Measurements from ENCODE around the gene TRPM3.

The TRPM3 gene

DNA sequence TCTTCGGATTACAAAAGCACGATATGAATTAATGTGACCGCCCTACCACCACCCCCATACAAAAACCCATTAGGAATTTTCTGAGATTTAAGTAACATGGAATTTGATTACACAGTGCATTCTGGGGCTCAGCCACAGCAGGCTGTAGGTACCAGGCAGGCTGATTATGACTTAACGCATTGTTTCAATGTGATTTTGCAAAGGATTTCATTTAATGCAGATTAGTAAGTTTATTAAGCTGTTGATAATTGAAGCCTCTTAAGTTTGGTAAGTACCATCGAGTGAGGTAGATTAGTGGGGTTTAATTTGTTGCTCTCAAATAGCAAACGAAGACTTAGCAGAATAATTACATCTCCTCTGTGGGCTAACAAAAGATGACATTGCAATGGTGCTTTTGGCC lies 240.1 kb downstream of the TRPM3 start:
- DNase-seq, result no peak

DNA sequence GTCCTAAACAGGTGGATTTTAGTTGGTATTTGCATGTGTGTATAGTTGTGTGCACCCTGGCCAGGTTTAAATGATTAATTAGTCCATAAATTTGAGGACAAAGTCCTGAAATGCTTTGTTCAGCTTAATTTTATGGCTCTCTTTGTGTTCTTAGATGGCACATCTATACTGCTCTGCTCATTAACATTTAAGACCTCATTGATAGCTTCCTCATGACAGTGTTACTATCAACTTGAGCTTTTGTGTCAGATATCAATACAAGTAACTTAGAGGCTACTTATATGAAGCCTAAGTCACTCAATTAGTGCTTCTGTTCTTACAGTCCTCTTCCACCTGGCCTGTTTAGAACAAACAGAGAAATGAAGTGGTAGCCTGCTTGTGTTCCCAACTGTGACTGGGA lies 240.9 kb downstream of the TRPM3 start:
- DNase-seq, result no peak

DNA sequence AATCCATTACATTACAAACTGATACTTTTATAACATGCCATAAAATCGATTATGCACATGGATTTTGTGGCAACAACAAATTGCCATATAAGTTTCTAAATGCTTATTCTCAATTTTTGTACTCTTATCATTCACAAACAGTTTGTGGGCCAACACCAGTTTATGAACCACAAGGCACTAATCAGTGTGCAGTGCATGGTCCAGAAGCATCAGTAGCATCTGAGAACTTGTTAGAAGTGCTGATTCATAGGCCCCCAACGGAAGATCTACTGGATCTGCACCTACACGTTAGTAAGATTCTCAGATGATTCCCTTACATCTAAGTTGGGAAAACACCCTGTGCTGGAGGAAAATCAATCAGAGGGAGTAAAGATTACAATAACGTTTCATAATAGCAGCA lies 242.8 kb downstream of the TRPM3 start:
- no peak for DNase-seq

DNA sequence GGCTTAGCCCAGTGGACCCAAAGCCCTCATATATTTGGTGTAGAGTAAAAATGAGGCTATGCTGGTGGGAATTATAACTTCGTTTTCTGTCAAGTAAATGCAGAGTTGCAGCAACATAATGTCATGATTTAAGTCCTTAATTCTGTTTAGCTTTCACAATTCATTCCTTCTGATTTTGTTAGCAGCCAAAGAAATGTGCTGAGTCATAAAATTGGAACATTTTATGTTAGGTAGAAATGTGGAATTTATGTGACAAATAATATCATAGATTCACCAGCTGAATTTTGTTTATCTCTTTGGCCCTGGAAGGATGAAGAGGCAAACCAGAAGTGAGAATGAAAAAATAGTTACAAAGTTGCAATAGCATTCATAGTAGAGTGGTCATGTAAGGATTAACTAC lies 247.0 kb downstream of the TRPM3 start:
- DNase-seq, result no peak

DNA sequence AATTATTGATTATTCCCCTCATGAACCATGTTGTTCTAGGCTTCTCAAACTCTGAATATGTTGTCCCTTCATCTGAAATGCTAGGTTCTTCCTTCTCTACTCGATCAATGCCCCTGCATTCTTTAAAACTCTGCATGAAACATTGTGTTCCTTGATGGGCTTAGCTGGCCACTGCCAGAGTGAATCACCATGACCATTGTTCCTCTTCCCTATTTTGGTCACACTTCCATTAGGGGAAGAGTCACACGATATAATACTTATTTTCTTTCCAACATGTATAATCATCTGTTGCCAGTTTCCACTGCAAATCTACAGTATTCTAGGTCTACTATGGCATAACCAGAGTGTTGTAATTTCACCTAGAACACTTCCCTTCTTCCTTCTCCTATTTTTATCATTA lies 247.9 kb downstream of the TRPM3 start:
- no peak for DNase-seq

DNA sequence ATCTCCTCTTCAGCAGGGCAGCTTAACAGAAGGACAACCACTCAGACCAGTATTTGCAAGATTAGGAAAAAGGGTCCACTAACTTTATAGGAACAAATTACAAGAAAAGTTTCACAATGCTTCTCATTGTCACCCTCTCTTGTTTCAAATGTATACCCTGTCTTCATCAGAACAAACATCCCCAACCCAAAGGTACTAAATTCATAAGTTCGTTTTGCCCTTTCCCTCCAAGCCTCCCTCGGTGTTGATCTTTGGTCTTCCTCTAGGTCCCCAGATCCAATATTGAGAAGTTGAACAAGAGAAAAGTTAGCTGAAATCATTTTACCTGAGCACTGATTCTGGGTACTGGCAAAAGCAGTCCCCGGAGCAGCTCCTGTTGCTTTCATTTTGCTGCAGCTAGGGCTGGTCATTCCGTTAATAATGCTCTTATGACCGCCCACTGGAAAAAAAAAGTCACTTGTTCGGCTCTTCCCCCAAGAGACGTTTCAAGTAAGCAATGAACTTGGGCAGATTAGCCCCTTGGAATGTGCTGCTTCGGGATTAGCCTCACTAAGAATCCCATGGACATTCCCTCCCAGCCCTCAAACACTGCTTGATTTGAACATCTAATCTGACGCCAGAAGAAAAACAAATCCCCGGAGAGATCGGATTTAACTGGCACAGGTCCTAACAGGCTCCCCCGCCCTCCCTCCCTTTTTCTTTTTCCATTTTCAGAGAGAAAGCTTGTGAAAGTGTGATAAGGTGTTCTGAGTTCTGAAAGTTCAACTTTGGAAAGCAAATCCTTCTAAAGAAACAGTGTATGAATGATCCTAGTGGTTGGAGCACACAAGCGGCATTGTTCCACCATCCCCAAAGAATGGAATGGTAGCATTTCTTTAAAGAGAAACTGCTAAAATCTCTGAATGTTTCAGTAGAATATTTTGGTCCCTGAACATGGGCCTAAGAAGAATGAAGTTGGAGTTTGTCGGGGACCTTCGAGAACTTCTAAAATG lies 252.5 kb downstream of the TRPM3 start:
- no peak for DNase-seq

DNA sequence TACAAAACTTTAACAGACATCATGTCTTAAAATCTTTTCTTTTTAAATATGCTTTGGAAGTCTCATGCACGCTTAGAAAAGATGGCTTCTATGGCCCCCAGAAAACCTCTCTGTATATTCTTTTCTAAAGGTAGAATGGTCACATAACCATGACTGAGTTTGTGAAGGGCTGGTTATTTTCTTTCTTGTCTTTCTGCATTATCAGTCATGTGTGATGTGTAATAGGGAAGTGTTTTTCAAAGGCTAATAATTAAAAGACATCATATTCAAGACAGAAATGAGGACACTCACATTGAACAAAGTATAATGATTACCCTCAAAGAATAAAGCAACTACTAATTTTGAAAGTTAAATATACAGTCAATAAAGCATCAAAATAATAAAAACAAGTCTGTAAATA lies 253.4 kb downstream of the TRPM3 start:
- no peak for DNase-seq

DNA sequence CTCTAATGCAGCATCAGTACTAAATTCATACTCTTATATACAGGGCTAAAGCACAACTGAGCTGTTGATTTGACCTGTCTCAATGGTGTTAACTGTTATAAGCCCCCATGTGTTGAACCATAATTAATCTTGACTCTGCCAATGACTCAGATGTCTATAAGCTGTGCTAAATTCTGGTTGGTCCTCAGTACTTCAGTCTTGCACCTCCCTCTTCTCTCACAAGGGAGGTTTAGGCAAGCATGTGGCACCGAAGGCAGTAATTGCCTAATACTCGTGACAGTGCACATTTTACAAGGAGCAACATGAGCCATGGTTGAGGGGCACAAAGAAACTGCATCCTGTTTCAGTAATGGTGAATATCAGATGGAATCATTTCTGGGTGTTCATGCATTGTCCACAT lies 255.9 kb downstream of the TRPM3 start:
- DNase-seq, result no peak

DNA sequence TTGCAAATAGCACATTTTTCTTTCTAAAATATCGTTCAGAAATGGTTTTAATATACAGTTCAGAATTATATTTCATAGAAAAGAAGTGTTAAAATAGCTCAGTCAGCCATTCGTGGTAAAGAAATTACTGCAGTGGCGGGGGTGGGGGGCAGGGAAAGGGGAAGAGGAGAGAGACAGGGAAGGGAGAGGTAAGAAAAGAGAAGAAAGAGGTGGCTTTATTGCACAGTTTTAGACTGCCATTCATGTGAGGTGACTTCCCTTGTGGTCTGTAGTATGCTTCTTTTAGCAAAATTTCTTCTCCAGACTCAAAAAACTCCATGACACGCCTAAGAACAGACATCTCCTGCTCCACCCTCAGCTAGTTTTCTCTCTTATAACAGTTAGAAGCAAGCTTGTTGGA lies 259.6 kb downstream of the TRPM3 start:
- DNase-seq, result no peak

DNA sequence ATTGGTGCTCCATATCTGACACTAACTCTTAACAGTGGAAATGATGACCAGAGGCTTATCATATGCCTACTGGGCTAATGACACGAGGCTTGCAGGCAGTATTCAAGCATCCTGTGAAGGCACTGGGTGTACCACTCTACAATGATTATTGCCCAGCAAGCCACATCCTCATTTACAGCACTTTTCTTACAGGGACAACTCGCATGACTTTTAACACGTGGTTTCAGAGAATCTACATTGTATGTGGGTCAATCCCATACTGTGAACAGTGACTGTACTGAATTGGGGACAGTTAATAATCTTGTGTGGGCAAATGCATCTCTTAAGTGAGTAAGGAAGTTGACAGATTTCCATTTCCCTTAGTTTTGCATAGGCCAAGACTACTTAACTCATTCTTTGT lies 260.0 kb downstream of the TRPM3 start:
- DNase-seq, result no peak

DNA sequence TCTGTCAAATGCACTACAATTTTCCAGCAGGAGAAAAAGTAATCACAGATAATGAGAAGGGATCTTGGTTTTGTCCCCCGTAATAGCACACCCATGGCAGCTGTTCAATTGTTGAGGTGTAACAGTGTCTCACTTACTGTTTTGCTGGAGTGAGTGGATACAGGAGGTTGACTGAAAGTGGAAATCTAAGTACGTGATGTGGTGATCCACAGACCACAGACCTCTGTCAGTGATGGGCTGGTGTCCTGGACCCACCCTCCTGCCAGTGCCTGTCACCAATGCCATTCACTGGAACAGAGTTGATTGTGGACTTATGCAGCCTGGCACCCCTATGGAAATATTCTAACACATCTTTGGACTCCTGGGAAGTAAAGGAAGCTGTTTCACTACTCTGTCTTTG lies 261.7 kb downstream of the TRPM3 start:
- no peak for DNase-seq

DNA sequence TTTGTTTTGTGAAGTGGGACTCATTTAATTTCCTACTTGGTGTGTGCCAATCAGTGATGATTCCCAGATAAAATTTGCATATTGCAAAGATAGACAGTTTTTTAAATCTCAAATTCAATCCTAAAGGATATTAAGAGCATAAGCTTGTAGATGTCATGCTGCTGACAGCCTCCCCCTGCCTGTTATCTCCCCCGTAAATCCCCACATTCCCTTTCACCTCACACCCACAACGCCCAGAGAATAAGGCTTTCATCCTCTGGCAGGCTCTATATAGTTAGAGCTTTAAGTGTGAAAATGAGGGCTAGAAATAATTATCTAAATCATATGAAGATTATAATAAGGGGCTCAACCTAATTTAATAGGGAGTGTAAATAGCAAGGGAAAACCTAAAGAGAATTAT lies 265.0 kb downstream of the TRPM3 start:
- DNase-seq, result no peak

DNA sequence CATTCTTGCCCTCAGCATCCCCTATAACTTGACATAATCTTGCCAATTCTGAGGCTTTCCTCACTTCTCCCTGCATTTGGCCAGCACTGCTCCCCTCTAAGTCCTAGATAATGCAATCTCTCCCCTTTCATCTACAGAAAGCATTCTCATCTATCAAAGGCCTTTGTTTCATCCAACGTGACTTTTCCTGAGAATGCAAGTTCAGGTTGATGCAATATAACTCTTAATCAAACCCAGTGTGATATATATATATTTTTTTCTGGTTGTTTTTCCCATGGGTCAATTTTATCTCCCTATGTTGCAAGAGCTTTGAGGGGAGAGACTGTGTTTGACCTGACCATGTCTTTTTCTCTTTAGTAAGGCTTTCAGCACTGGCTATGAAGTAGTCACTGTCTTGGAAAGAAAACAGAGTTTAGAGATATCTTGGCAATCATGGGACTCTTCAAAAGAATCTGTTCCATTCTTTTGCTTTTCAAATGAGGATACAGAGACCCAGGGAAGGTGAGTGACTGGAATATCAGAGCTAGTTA lies 268.6 kb downstream of the TRPM3 start:
- DNase-seq, result no peak

DNA sequence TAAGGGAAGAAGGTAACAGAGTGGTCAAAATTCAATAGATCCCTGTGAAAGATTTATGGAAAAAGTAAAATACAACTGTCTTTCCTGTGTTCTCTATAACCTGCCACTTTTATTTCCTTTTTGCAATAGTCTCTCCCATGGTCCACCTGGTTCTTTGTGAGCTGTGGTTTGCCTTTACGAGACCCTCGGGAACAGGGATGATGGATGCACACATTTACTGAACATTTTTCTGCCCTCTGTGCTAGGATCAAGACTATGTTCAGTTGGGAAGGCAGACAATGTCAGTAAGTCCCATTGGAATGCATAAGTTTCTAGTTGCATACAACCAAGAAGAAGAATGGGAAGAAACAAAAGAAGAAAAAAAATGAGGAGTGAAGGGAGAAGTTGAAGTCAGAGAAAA lies 281.2 kb downstream of the TRPM3 start:
- no peak for DNase-seq

DNA sequence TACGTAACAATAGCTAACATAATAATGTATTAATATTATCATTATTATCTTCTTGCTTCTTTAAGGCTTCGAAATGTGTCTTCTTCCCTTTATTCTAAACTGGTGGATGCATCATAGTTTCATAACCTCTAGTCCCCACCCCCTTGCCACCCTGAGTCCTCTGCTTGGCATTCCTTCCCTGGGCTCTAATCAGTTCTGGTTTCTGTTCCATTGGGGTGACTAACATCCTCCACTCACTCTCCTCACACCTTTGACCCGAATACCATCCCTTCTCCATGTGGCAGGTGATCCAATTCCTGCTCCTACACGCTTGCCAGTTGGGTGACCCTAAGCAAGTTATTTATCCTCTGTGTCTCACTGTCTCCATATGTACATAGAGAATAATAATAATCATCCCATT lies 286.1 kb downstream of the TRPM3 start:
- DNase-seq, result no peak

DNA sequence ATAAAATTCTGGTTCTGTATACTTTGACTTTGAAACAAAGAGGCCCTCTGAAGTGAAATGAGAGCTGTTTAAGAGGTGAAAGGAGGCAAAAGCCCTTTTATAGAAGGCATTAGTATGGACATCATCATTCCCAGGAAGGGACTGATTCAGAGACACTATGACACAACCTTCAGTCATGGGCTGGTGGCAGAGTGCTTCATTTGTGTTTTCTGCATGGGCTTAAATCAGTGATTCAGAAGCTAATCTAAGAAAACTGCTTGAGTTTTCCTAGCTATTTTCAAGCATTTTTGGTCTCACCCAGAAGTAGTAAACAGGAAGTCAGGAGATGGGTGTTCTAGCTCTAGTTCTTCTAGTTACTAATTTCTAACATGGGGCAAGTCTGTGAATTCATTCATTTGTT lies 288.9 kb downstream of the TRPM3 start:
- DNase-seq, result no peak

DNA sequence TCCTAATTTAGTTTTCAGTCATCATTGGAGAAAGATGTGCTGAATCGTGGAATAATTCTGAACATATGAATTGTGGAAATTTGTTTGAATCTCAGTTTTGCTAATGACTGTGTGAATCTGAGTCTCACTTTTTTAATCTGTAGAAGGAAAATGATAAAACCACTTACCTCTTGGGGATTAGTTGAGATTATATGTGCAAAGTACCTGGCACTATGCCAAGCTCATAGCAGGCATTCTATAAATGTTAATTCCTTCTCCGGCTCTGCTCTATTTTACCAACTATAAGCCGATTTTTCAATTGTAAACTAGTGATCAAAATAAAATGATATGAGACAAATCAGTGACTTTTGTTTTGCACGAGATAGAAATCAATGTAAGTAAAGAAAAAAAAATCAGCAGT lies 290.8 kb downstream of the TRPM3 start:
- no peak for DNase-seq

DNA sequence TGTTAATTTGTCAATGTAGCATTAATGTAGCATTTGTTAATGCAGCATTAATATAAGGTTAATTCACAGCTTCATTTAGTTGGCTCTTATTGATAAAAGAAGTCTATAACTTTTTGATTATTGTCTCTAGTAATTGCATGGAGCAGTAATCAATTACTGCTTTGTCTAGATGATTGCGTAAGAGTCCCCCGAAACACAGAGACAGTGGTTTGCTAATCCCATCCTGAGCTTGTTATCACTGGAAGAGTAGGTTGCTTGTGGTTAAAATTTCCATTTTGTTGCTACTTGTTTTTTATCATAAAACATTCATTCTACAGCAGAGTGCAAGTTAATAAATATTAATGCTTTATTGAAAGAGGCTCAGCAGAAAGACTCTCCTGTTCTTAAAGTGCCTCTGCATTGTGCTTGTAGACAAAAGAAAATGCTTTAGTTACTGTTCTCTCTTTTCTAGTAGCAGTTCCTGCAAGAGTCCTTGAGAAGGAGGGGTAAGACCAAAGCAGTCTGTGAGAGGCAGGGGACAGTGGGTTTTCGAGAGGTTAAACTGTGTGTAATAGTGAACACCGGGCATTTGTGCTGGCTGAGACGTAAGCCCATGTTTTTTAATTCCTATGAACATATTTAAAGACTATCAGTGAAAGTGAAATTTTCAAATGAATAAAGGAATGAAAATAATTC lies 291.7 kb downstream of the TRPM3 start:
- no peak for DNase-seq

DNA sequence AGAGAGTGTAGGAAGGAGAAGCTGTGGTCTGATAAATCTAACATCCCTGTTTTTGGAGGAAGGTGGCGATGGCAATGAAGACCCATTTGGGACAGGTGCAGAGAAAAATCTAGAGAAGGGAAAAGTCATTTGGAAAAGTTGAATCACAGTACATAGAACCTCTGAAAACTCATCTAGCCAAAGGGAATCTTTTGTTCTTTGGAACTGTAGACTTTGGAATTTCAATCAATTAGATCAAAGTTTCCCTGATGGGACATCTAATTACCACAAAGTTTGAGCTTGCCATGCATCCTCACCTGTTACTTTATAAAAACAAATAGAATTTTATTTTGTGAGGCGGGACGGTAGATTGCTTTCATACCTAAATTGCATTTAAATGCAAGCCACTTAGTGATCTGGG lies 294.9 kb downstream of the TRPM3 start:
- no peak for DNase-seq

DNA sequence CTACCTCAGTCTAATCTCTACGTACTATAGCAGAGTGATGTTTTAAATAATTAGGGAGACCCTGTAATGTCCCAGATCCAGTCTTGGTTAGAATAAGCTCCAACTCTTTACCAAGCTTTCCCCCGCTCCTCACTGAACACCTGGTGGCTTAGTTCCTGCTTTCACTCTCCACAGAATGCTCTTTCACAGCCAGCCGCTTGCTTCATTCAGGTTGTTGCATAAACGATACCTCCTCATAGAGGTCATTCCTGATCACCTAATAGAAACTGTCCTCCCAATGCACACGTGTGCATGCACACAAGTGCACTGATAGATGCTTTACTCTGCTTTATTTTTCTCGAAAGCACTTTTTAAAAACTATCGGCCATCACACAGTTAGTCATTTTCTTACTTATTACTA lies 298.1 kb downstream of the TRPM3 start:
- no peak for DNase-seq

DNA sequence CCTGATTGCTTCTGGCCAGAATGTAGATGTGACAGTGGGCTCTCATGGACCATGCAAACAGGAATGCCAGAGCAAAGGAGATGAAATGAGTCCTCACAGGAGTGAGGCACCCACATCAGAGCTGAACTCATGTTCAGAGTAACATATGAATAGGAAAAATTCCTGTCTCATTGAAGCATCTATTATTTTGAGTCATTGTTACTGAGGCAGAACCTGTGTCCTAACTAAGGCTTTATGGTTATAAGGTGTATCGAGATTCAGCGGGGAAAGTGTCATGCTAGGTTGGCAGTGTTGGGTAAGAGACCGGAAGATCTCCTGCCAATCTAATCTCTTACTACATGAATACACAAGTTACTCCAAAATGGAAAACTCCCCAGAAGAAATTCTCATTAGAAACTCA lies 304.1 kb downstream of the TRPM3 start:
- DNase-seq, result no peak

DNA sequence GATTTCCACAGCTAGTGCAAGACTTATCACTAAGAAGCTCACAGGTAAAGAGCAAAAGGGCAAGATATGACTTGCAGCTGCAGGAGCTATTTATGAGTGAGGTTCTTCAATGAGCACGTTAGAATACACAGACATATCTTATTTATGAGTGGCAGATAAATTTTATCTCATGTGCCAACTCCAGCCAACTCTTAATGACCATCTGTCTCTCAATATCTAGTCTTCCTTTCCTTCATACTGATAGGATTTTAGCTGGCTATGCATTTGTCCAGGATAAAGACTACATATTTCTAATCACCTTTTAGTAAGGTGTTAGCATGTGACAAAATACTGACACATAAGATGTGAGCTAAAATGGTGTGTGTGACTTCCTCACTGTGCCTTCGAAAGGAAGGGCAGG lies 304.5 kb downstream of the TRPM3 start:
- no peak for DNase-seq

DNA sequence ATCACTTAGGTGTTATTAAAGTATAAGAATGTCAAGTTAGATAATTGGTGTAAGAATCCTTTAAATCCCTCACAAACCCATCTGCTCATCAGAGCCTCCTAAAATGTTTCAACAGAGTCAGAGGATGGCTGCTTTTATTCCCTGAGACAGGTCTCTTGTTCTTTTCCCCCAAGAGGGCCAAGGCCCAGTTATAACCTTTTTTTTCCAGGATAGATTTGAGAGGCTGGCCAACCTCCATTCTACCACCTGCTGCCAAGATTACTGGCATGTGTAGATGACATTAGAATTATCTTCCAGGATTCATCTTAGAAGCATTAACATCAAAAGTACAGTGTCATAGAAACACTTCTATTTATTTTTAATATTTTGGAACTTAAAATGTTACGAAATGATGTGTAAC lies 305.1 kb downstream of the TRPM3 start:
- no peak for DNase-seq

DNA sequence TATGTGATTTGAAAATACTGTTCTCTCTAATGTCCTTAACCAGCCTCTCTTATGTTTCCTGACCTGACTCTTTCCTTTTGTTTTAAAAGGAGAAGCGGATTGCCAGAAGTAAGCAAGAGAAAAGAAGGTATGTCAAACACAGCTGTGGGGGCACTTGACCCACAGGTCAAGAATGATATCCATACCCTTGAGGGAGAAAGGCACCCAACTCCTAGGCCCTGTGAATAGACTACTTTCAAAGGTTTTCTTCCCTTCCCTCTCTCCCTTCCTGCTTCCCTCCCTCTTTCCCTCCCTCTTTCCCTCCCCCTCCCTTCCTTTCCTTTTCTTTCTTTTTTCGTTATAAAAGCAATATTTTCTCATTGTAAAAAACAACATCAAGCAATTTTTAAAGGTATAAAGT lies 306.8 kb downstream of the TRPM3 start:
- no peak for DNase-seq

Data from activated naive CD4-positive, alpha-beta T cell treated with Interleukin-2 at 50 U/mL for 16 hours (primary cell).